ENCODE measurements around the gene NAGLU.
A peak's percentile ranks its signal among the peaks of the same experiment; 100 is the strongest.

The NAGLU gene

DNA sequence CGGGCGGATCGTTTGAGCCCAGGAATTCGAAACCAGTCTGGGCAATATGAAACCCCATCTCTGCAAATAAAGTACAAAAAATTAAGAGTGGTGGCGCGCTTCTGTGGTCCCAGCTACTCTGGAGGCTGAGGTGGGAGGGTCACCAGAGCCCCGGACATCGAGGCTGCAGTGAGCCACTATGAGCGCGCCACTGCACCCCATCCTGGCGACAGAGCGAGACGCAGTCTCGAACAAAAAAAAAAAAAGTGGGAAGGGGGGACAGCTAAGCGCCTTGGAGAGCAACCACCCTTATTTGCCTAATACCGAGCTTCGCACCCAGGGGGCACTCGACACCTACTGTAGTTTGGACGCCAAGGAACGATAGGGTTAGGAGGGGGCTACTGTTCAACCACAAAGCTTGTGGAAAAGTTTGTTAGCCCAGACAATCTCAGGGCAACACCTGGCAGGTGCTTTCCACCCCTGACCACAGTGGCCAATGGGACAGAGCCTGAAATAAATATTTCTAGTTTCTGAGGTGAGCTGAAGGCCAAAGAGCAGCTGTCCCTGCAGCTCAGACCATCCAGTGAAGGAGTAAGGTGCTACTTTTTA lies 42.3 kb downstream of the NAGLU start:
- no peak overlapping the region for H2AFZ ChIP-seq (ENCODE audit: low read length, unreplicated experiment)
- H3K4me3 ChIP-seq (ENCODE audit: low read depth, low read length): peak overlapping the region; percentile 94
- H3K79me2 ChIP-seq (ENCODE audit: control insufficient read depth, insufficient read depth, low read length, unreplicated experiment): peaks cover 33% of the 10 kb centered on the region
- H3K27me3 ChIP-seq (ENCODE audit: insufficient read depth, low read length): no peaks in the 10 kb centered on the region
- H3K27ac ChIP-seq (ENCODE audit: low read depth, low read length): peak overlapping the region; percentile 74
- H3K4me1 ChIP-seq (ENCODE audit: control insufficient read depth, insufficient read depth, low read length, unreplicated experiment): peaks cover 14% of the 10 kb centered on the region
- H3K36me3 ChIP-seq (ENCODE audit: insufficient read depth, low read length): peaks cover 18% of the 10 kb centered on the region

DNA sequence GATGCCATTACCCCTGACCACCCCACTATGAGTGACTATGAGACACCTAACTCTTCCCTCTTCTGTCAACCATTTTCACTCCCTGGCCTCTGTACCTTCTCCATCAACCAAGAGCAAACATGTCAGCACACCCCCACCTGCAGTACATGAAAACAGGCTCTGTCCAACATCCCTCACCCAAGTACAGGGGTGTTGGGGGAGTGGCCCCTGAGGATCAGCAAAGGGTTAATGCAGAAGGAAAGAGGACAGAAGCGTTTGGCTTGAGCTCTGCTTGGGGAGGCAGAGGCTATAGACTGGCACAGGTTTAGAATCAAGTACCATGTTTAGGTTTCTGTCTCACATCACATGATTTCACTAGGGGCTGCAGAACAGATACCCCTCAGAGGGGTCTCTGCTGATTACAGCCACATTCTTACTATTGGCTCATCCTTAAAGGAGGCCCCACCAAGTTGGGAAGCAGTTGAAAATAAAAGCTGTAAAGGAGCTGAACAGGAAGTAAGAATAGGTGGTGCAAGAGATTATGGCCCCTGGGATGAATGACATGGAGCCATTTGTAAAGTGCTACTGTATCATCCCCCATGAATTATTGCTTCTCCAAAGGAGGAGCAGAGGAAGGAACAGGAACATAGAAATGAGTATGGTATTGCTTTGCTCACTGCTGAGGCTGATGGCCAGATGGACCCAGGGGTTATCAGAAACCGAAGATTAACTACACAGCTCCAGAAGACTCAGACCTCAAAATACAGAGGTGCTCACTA lies 43.9 kb downstream of the NAGLU start:
- no peaks in the 10 kb centered on the region for H3K27me3 ChIP-seq (ENCODE audit: insufficient read depth, low read length)
- peaks cover 9% of the 10 kb centered on the region; the same call in 1 of the 2 replicates for H3K36me3 ChIP-seq (ENCODE audit: insufficient read depth, low read length)
- H3K4me1 ChIP-seq (ENCODE audit: control insufficient read depth, insufficient read depth, low read length, unreplicated experiment): peaks cover 14% of the 10 kb centered on the region
- no peak overlapping the region for H3K27ac ChIP-seq (ENCODE audit: low read depth, low read length)
- H3K4me3 ChIP-seq (ENCODE audit: low read depth, low read length): no peak overlapping the region
- peaks cover 20% of the 10 kb centered on the region for H3K79me2 ChIP-seq (ENCODE audit: control insufficient read depth, insufficient read depth, low read length, unreplicated experiment)
- no peak overlapping the region for H2AFZ ChIP-seq (ENCODE audit: low read length, unreplicated experiment)

DNA sequence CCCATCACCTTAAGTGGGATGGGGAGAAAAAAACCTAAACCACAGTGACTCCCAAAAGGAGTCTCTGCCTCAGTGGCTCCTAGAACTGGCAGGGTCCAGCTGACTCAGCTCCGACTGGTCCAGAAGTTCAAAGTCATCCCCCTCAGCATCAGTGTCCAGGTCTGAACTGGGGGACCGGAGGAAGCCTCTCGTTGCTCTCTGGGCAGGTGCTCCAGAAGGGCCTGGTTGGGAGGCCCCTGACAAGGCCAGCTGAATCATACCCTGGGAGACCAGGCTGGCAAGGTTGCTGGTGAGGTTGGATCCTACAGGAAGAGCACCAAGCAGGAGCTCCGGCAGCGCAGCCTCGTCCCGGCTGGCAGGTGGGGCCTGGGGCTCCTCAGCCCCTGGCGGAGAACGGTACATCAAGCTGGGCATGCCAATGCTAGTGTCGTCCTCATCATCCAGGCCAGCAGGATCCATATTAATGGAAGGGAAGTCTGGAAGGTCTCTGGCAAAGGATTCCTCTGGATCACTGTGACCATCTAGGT lies 45.8 kb downstream of the NAGLU start:
- Histone ChIP-seq H2AFZ (ENCODE audit: low read length, unreplicated experiment) (no peak overlapping the region), H3K4me1 (ENCODE audit: control insufficient read depth, insufficient read depth, low read length, unreplicated experiment) (peaks cover 3% of the 10 kb centered on the region), H3K79me2 (ENCODE audit: control insufficient read depth, insufficient read depth, low read length, unreplicated experiment) (peaks cover 5% of the 10 kb centered on the region), H3K27me3 (ENCODE audit: insufficient read depth, low read length) (no peaks in the 10 kb centered on the region), H3K27ac (ENCODE audit: low read depth, low read length) (no peak overlapping the region), H3K36me3 (ENCODE audit: insufficient read depth, low read length) (0 out of 2 replicates have a peak, but pooled peaks cover 4% of the 10 kb centered on the region), H3K4me3 (ENCODE audit: low read depth, low read length) (no peak overlapping the region)

DNA sequence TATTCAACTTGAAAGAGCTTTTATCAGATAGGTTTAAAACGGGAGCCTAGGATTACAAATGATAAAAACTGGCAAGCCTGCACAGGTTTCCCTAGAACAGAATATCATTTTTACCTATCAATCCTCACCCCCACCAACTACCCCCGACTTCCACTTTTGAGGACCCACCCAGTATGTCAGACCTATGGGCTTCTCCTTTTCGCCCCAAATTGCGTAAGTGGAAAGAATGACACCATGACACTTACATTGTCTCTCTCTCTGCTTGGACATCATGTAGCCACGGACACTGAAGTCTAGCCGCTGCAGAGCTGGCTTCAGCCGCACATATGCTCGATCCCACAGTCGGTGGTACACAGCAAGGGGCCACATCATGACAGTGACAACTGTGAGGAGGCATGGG lies 48.8 kb downstream of the NAGLU start:
- Histone ChIP-seq H3K27ac (ENCODE audit: low read depth, low read length) (no peak overlapping the region), H3K36me3 (ENCODE audit: insufficient read depth, low read length) (0 out of 2 replicates have a peak, but pooled peaks cover 6% of the 10 kb centered on the region), H3K4me1 (ENCODE audit: control insufficient read depth, insufficient read depth, low read length, unreplicated experiment) (no peaks in the 10 kb centered on the region), H3K79me2 (ENCODE audit: control insufficient read depth, insufficient read depth, low read length, unreplicated experiment) (no peaks in the 10 kb centered on the region), H3K27me3 (ENCODE audit: insufficient read depth, low read length) (no peaks in the 10 kb centered on the region), H2AFZ (ENCODE audit: low read length, unreplicated experiment) (no peak overlapping the region), H3K4me3 (ENCODE audit: low read depth, low read length) (no peak overlapping the region)

DNA sequence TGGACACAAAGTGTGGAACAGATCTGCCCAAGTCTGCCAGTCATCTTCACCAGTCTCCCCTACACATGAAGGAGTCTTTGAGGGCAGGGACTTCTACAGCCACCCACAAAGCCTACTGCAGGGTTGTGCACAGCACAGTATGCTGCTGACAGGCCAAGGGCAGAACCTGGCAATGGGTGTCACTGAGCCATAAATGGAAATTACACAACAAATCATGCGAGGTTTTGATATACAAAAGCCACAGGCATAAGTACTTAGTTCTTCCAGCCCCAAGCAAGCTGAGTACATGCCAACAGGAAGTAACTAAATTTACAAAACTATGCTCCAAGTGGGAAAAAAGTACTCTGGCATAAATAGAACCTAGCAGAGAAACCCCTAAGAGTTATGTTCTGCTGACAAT lies 49.3 kb downstream of the NAGLU start:
- Histone ChIP-seq H3K27me3 (ENCODE audit: insufficient read depth, low read length) (no peaks in the 10 kb centered on the region), H3K27ac (ENCODE audit: low read depth, low read length) (no peak overlapping the region), H3K36me3 (ENCODE audit: insufficient read depth, low read length) (0 out of 2 replicates have a peak, but pooled peaks cover 6% of the 10 kb centered on the region), H2AFZ (ENCODE audit: low read length, unreplicated experiment) (no peak overlapping the region), H3K79me2 (ENCODE audit: control insufficient read depth, insufficient read depth, low read length, unreplicated experiment) (no peaks in the 10 kb centered on the region), H3K4me3 (ENCODE audit: low read depth, low read length) (no peak overlapping the region), H3K4me1 (ENCODE audit: control insufficient read depth, insufficient read depth, low read length, unreplicated experiment) (no peaks in the 10 kb centered on the region)

DNA sequence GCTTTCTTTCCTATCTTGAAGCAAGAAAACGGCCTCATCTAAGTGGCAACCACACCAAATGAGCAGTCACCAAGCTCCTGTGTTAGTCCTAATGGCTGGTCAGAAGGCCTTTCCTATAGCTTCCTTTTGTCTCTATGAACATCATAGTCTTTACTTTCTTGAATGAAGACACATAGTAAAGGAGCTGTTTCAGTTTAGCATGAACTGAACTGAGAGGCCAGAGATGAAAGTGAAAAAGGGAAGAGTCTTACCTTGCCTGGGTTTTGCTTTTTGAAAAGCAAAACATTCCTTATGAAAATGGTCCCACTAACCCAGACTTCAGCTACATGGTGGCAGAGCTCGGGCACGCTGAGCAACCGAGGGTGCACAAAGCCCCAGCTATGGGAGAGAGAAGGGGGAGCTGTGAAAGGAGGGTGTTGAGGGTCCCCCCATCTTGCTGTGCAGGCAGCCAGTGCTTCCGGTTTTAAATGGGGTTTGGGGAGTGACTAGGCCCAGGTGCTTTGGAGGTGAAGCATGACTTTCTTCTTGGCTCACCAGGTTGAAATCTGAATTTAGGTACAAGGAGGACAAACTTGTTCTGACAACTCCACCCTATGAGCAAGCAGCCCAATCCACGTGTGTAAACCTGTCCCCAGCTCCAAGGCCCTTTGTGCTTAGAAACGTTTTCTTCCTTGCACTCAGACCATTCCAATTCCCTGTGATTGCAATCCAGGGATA lies 50.6 kb downstream of the NAGLU start:
- no peak overlapping the region for H3K27ac ChIP-seq (ENCODE audit: low read depth, low read length)
- H3K36me3 ChIP-seq (ENCODE audit: insufficient read depth, low read length): peaks cover 15% of the 10 kb centered on the region; the same call in 1 of the 2 replicates
- H2AFZ ChIP-seq (ENCODE audit: low read length, unreplicated experiment): no peak overlapping the region
- no peaks in the 10 kb centered on the region for H3K4me1 ChIP-seq (ENCODE audit: control insufficient read depth, insufficient read depth, low read length, unreplicated experiment)
- H3K4me3 ChIP-seq (ENCODE audit: low read depth, low read length): no peak overlapping the region
- H3K79me2 ChIP-seq (ENCODE audit: control insufficient read depth, insufficient read depth, low read length, unreplicated experiment): no peaks in the 10 kb centered on the region
- no peaks in the 10 kb centered on the region for H3K27me3 ChIP-seq (ENCODE audit: insufficient read depth, low read length)

DNA sequence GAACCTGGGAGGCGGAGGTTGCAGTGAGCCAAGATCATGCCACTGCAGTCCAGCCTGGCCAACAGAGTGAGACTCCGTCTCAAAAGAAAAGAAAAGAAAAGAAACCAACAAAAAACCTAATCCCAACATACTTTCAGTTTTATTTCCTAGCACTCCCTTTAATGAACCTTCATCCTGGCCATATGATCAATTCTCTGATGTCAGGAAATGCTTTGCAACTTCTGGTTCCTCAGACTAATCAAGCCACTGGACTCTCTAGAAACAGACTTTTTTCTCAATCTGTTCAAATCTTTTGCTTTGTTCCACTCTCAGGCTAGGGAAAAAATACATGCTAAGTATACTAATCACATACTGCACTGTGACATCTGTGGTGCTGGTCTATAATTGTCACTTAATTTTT lies 54.8 kb downstream of the NAGLU start:
- Histone ChIP-seq H2AFZ (ENCODE audit: low read length, unreplicated experiment) (no peak overlapping the region), H3K4me3 (ENCODE audit: low read depth, low read length) (no peak overlapping the region), H3K27me3 (ENCODE audit: insufficient read depth, low read length) (no peaks in the 10 kb centered on the region), H3K4me1 (ENCODE audit: control insufficient read depth, insufficient read depth, low read length, unreplicated experiment) (no peaks in the 10 kb centered on the region), H3K27ac (ENCODE audit: low read depth, low read length) (no peak overlapping the region), H3K36me3 (ENCODE audit: insufficient read depth, low read length) (peaks cover 11% of the 10 kb centered on the region; the same call in 1 of the 2 replicates), H3K79me2 (ENCODE audit: control insufficient read depth, insufficient read depth, low read length, unreplicated experiment) (no peaks in the 10 kb centered on the region)

DNA sequence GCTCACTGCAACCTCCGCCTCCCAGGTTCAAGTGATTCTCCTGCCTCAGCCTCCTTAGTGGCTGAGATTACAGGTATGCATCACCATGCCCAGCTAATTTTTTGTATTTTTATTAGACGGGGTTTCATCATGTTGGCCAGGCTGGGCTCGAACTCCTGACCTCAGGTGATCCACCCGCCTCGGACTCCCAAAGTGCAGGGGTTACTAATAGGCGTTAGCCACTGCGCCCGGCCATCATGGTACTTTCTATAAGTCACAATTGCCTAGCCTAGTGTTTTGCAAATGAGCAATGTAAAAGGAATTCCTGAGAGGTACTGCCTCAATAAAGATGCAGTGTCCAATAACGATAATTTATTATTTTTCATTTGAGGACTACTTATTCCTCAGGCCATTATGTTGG lies 55.4 kb downstream of the NAGLU start:
- Histone ChIP-seq H3K79me2 (ENCODE audit: control insufficient read depth, insufficient read depth, low read length, unreplicated experiment) (no peaks in the 10 kb centered on the region), H3K36me3 (ENCODE audit: insufficient read depth, low read length) (peaks cover 11% of the 10 kb centered on the region; the same call in 1 of the 2 replicates)

More for the DNA sequence above, 55.4 kb downstream of the NAGLU start:
- Histone ChIP-seq H3K27ac (ENCODE audit: low read depth, low read length) (no peak overlapping the region), H3K27me3 (ENCODE audit: insufficient read depth, low read length) (no peaks in the 10 kb centered on the region), H3K4me1 (ENCODE audit: control insufficient read depth, insufficient read depth, low read length, unreplicated experiment) (no peaks in the 10 kb centered on the region), H2AFZ (ENCODE audit: low read length, unreplicated experiment) (no peak overlapping the region), H3K4me3 (ENCODE audit: low read depth, low read length) (no peak overlapping the region)
